Nephron progenitor cell (in vitro differentiated cells): ENCODE results near the gene MACROD2.

ENCODE experiments used
- DNase-seq: peaks from one replicate; pipeline ENCODE4 v3.0.0; 2021
- H3K27ac Mint-ChIP-seq: 2 replicates; pipeline ENCODE4 v1.8.0; 2021; ENCODE audit warnings: mild to moderate bottlenecking, moderate library complexity, mixed read lengths
- H3K27me3 Mint-ChIP-seq: 2 replicates; pipeline ENCODE4 v1.8.0; 2021; ENCODE audit warnings: mild to moderate bottlenecking, low read depth, mixed read lengths; ENCODE audit not compliant: poor library complexity
- H3K36me3 Mint-ChIP-seq: 2 replicates; pipeline ENCODE4 v1.8.0; 2021; ENCODE audit warnings: low read depth, mixed read lengths
- H3K4me1 Mint-ChIP-seq: 2 replicates; pipeline ENCODE4 v1.8.0; 2021; ENCODE audit warnings: mixed read lengths
- H3K4me3 Mint-ChIP-seq: 2 replicates; pipeline ENCODE4 v1.8.0; 2021; ENCODE audit warnings: mild to moderate bottlenecking, moderate library complexity, mixed read lengths
- H3K9me3 Mint-ChIP-seq: 2 replicates; pipeline ENCODE4 v1.8.0; 2021; ENCODE audit warnings: mild to moderate bottlenecking, moderate library complexity, mixed read lengths
- CTCF ChIP-seq: fragments of 200-600 bp; sonication (generic); IDR thresholded peaks from 2 replicates; pipeline ENCODE4 v1.5.0; 2021; ENCODE audit warnings: antibody characterized with exemption

MACROD2 gene

GRCh38 chr20:14778875-14779274, 783.6 kb downstream of the MACROD2 start:
- H3K4me1 Mint-ChIP-seq, result peaks cover 12% of the 10 kb centered on the region
- no peak for TF ChIP-seq CTCF
- no peak for DNase-seq
- H3K9me3 Mint-ChIP-seq, result no peaks in the 10 kb centered on the region
- H3K27me3 Mint-ChIP-seq, result no peaks in the 10 kb centered on the region
- no peaks in the 10 kb centered on the region for H3K36me3 Mint-ChIP-seq
- no peak overlapping the region for H3K4me3 Mint-ChIP-seq
- H3K27ac Mint-ChIP-seq, result no peak overlapping the region

- peaks cover 13% of the 10 kb centered on the region for H3K4me1 Mint-ChIP-seq
- DNase-seq, result no peak
- H3K4me3 Mint-ChIP-seq, result no peak overlapping the region
- H3K27ac Mint-ChIP-seq, result no peak overlapping the region
- no peaks in the 10 kb centered on the region for H3K36me3 Mint-ChIP-seq
- H3K9me3 Mint-ChIP-seq, result no peaks in the 10 kb centered on the region
- H3K27me3 Mint-ChIP-seq, result no peaks in the 10 kb centered on the region
- TF ChIP-seq CTCF, result no peak
Measured at GRCh38 chr20:14780508-14780907, 785.2 kb downstream of the MACROD2 start.

- TF ChIP-seq CTCF, result no peak
- no peak for DNase-seq
- Mint-ChIP-seq H3K4me1 (peaks cover 19% of the 10 kb centered on the region), H3K36me3 (no peaks in the 10 kb centered on the region), H3K9me3 (no peaks in the 10 kb centered on the region), H3K27me3 (no peaks in the 10 kb centered on the region), H3K27ac (no peak overlapping the region), H3K4me3 (no peak overlapping the region)
Measured at GRCh38 chr20:14782731-14783130, 787.4 kb downstream of the MACROD2 start.

- no peak for TF ChIP-seq CTCF
- Mint-ChIP-seq H3K27me3 (no peaks in the 10 kb centered on the region), H3K36me3 (no peaks in the 10 kb centered on the region), H3K4me3 (no peak overlapping the region), H3K27ac (no peak overlapping the region), H3K9me3 (no peaks in the 10 kb centered on the region), H3K4me1 (peaks cover 12% of the 10 kb centered on the region)
- no peak for DNase-seq
Measured at GRCh38 chr20:14783766-14784165, 788.5 kb downstream of the MACROD2 start.

GRCh38 chr20:14785065-14785743, 789.9 kb downstream of the MACROD2 start:
- no peak for DNase-seq
- H3K27ac Mint-ChIP-seq, result peak overlapping the region; percentile 7
- TF ChIP-seq CTCF, result no peak
- no peaks in the 10 kb centered on the region for H3K9me3 Mint-ChIP-seq
- no peaks in the 10 kb centered on the region for H3K36me3 Mint-ChIP-seq
- no peaks in the 10 kb centered on the region for H3K27me3 Mint-ChIP-seq
- peaks cover 12% of the 10 kb centered on the region for H3K4me1 Mint-ChIP-seq
- H3K4me3 Mint-ChIP-seq, result no peak overlapping the region

- Mint-ChIP-seq H3K4me1 (peaks cover 16% of the 10 kb centered on the region), H3K27ac (no peak overlapping the region), H3K27me3 (no peaks in the 10 kb centered on the region), H3K9me3 (no peaks in the 10 kb centered on the region), H3K36me3 (no peaks in the 10 kb centered on the region), H3K4me3 (no peak overlapping the region)
- no peak for DNase-seq
- no peak for TF ChIP-seq CTCF
Measured at GRCh38 chr20:14790190-14790589, 794.9 kb downstream of the MACROD2 start.
